PC-9 (cell line): ENCODE measurements around the gene NOXA1. TPM values are rescaled to one million over a fixed set of nuclear protein-coding genes. Genes with fewer than 3 reads are reported as not detected.

Experiments used
- BruUV-seq: library from RNA; stranded (reverse); fragments of 400-500 nt; replicated peaks from 2 replicates; lab custom pipeline; 2021; lab: Mats Ljungman, UMichigan
- CTCF ChIA-PET: fragments of 300-600 bp; sonication (Branson Sonifier 250); formaldehyde crosslinking; loops from one replicate; lab custom pipeline; 2022; ENCODE audit warnings: antibody characterized with exemption; lab: Charles Lee
- POLR2A ChIA-PET: fragments of 300-600 bp; sonication (Branson Sonifier 250); formaldehyde crosslinking; loops from one replicate; lab custom pipeline; 2022; ENCODE audit warnings: antibody characterized with exemption; ENCODE audit not compliant: unreplicated experiment; lab: Charles Lee
- DNase-seq, 2 experiments: peaks; one replicate each; pipeline versions ENCODE4 v3.0.0 to v3.0.0-alpha.2; 2015 to 2022; ENCODE audit warnings: mixed read lengths in 1 of 2
- H2AFZ ChIP-seq: fragments of 200-600 bp; sonication (generic); 2 replicates; pipeline ENCODE4 v1.8.1; 2017; ENCODE audit warnings: antibody characterized with exemption
- H3F3A ChIP-seq: fragments of 200-600 bp; sonication (generic); 2 replicates; pipeline ENCODE4 v1.8.1; 2017; ENCODE audit warnings: antibody characterized with exemption, mild to moderate bottlenecking, low read depth; ENCODE audit not compliant: insufficient read depth
- H3K27ac ChIP-seq: fragments of 200-600 bp; sonication (generic); 2 replicates; pipeline ENCODE4 v1.6.1; 2016; ENCODE audit warnings: mixed run types
- H3K27me3 ChIP-seq: fragments of 200-600 bp; sonication (generic); 2 replicates; pipeline ENCODE4 v1.6.1; 2016; ENCODE audit warnings: low read depth, mixed run types; ENCODE audit not compliant: insufficient read depth
- H3K36me3 ChIP-seq: fragments of 200-600 bp; sonication (generic); 2 replicates; pipeline ENCODE4 v1.6.1; 2016; ENCODE audit warnings: low read depth, mixed run types
- H3K4me1 ChIP-seq: fragments of 200-600 bp; sonication (generic); replicated peaks from 2 replicates; pipeline ENCODE4 v1.6.1; 2016; ENCODE audit warnings: mixed run types; ENCODE audit not compliant: insufficient read depth
- H3K4me2 ChIP-seq: fragments of 200-600 bp; sonication (generic); 2 replicates; pipeline ENCODE4 v1.6.1; 2017; ENCODE audit warnings: mixed run types
- H3K4me3 ChIP-seq: fragments of 200-600 bp; sonication (generic); 2 replicates; pipeline ENCODE4 v1.6.1; 2016; ENCODE audit warnings: mixed run types
- H3K79me2 ChIP-seq: fragments of 200-600 bp; sonication (generic); 2 replicates; pipeline ENCODE4 v1.6.1; 2017; ENCODE audit warnings: low read depth, mixed run types
- H3K9me2 ChIP-seq: fragments of 200-600 bp; sonication (generic); 2 replicates; pipeline ENCODE4 v1.8.1; 2017; ENCODE audit warnings: mild to moderate bottlenecking; ENCODE audit not compliant: insufficient read depth
- H3K9me3 ChIP-seq: fragments of 200-600 bp; sonication (generic); 2 replicates; pipeline ENCODE4 v1.8.1; 2016; ENCODE audit warnings: low read depth; ENCODE audit not compliant: insufficient read depth
- H4K20me1 ChIP-seq: fragments of 200-600 bp; sonication (generic); 2 replicates; pipeline ENCODE4 v1.8.1; 2017; ENCODE audit not compliant: insufficient read depth
- CTCF ChIP-seq: fragments of 200-600 bp; sonication (generic); conservative IDR thresholded peaks from 2 replicates; pipeline ENCODE4 v1.6.1; 2017; ENCODE audit warnings: mixed run types, antibody characterized with exemption, mild to moderate bottlenecking, moderate library complexity
- EZH2 ChIP-seq: fragments of 200-600 bp; sonication (generic); IDR thresholded peaks from 2 replicates; pipeline ENCODE4 v1.8.0; 2017; ENCODE audit warnings: antibody characterized with exemption, low read depth
- intact Hi-C: fragments of 100-400 bp; cut with micrococcal nuclease; formaldehyde crosslinking; loops from one replicate; pipeline ENCODE4 v1.10.0; 2022; ENCODE audit not compliant: unreplicated experiment
- total RNA-seq: library from RNA; stranded (reverse); gene quantifications from 2 replicates; pipeline ENCODE4 v1.2.3, GENCODE V29; 2021

The NOXA1 gene
- total RNA-seq, 1 experiment from 2014 or later: 10.5 TPM

GRCh38 chr9:137455359-137455991, 32.3 kb downstream of the NOXA1 start:
- 0 out of 2 replicates have a peak, but pooled peaks cover 3% of the 10 kb centered on the region for H3K79me2 ChIP-seq
- no peaks in the 10 kb centered on the region for H3K9me3 ChIP-seq
- H3K4me1 ChIP-seq: 0 out of 2 replicates have a peak, but pooled peaks cover 4% of the 10 kb centered on the region
- H3K9me2 ChIP-seq: no peaks in the 10 kb centered on the region
- ChIA-PET POLR2A (no interaction called here), CTCF (no interaction called here)
- H3K36me3 ChIP-seq: peaks cover 3% of the 10 kb centered on the region; the same call in 1 of the 2 replicates
- no peaks in the 10 kb centered on the region for H3K27me3 ChIP-seq
- no peak for DNase-seq
- intact Hi-C loops: no loop called here
- no peak overlapping the region for H3K4me2 ChIP-seq
- no TSS peak for BruUV-seq
- TF ChIP-seq CTCF (no peak), EZH2 (no peak)
- no peak overlapping the region for H3K4me3 ChIP-seq
- no peak overlapping the region for H3K27ac ChIP-seq
- H3F3A ChIP-seq: peaks cover 9% of the 10 kb centered on the region; the same call in 1 of the 2 replicates
- H2AFZ ChIP-seq: no peak overlapping the region
- H4K20me1 ChIP-seq: no peaks in the 10 kb centered on the region

GRCh38 chr9:137456061-137456863, 33.1 kb downstream of the NOXA1 start:
- Histone ChIP-seq H3K27ac (no peak overlapping the region), H4K20me1 (no peaks in the 10 kb centered on the region), H3K27me3 (no peaks in the 10 kb centered on the region), H3K9me2 (no peaks in the 10 kb centered on the region), H3F3A (peaks cover 9% of the 10 kb centered on the region; the same call in 1 of the 2 replicates), H3K4me3 (no peak overlapping the region), H3K9me3 (no peaks in the 10 kb centered on the region), H3K4me1 (0 out of 2 replicates have a peak, but pooled peaks cover 4% of the 10 kb centered on the region), H3K36me3 (peaks cover 3% of the 10 kb centered on the region; the same call in 1 of the 2 replicates), H3K4me2 (no peak overlapping the region), H3K79me2 (0 out of 2 replicates have a peak, but pooled peaks cover 3% of the 10 kb centered on the region), H2AFZ (no peak overlapping the region)
- DNase-seq: no peak
- intact Hi-C loops: no loop called here
- TF ChIP-seq CTCF (no peak), EZH2 (no peak)
- CTCF ChIA-PET: no interaction called here
- POLR2A ChIA-PET: no interaction called here
- no TSS peak for BruUV-seq

GRCh38 chr9:137456864-137457405, 33.7 kb downstream of the NOXA1 start:
- POLR2A ChIA-PET: interaction anchor here (0.6 kb wide), 1 partner anchor 57 kb away, joined by 6 read pairs; no protein-coding TSS in a partner anchor
- no peak overlapping the region for H3K4me3 ChIP-seq
- no peak for TF ChIP-seq EZH2
- no peak for TF ChIP-seq CTCF
- H4K20me1 ChIP-seq: no peaks in the 10 kb centered on the region
- H3K9me2 ChIP-seq: no peaks in the 10 kb centered on the region
- no peak for DNase-seq
- H3K27me3 ChIP-seq: no peaks in the 10 kb centered on the region
- BruUV-seq: no TSS peak
- CTCF ChIA-PET: no interaction called here
- no peak overlapping the region for H2AFZ ChIP-seq
- peaks cover 3% of the 10 kb centered on the region; the same call in 1 of the 2 replicates for H3K36me3 ChIP-seq
- no peak overlapping the region for H3K27ac ChIP-seq
- no peaks in the 10 kb centered on the region for H3K9me3 ChIP-seq
- H3K4me2 ChIP-seq: no peak overlapping the region
- 0 out of 2 replicates have a peak, but pooled peaks cover 3% of the 10 kb centered on the region for H3K79me2 ChIP-seq
- H3F3A ChIP-seq: peaks cover 9% of the 10 kb centered on the region; the same call in 1 of the 2 replicates
- H3K4me1 ChIP-seq: 0 out of 2 replicates have a peak, but pooled peaks cover 4% of the 10 kb centered on the region
- intact Hi-C loops: no loop called here
